Osteocyte (in vitro differentiated cells): ENCODE results near the gene SAMD3. TPM values are rescaled to one million over a fixed set of nuclear protein-coding genes. Genes with fewer than 3 reads are reported as not detected.

Source experiments
- DNase-seq: peaks from one replicate; pipeline ENCODE4 v3.0.0; 2021; ENCODE audit warnings: mixed read lengths; ENCODE audit not compliant: unreplicated experiment; ENCODE audit errors: extremely low spot score
- H3K27ac Mint-ChIP-seq: one replicate; pipeline ENCODE4 v1.8.0; 2021; ENCODE audit warnings: mild to moderate bottlenecking, mixed read lengths; ENCODE audit not compliant: unreplicated experiment
- H3K27me3 Mint-ChIP-seq: one replicate; pipeline ENCODE4 v1.8.0; 2021; ENCODE audit warnings: mixed read lengths; ENCODE audit not compliant: unreplicated experiment
- H3K36me3 Mint-ChIP-seq: one replicate; pipeline ENCODE4 v1.8.0; 2021; ENCODE audit warnings: mixed read lengths; ENCODE audit not compliant: unreplicated experiment
- H3K4me1 Mint-ChIP-seq: one replicate; pipeline ENCODE4 v1.8.0; 2021; ENCODE audit warnings: mixed read lengths; ENCODE audit not compliant: unreplicated experiment
- H3K4me3 Mint-ChIP-seq: one replicate; pipeline ENCODE4 v1.8.0; 2021; ENCODE audit warnings: mild to moderate bottlenecking, moderate library complexity, mixed read lengths; ENCODE audit not compliant: unreplicated experiment
- H3K9me3 Mint-ChIP-seq: one replicate; pipeline ENCODE4 v1.8.0; 2021; ENCODE audit warnings: mixed read lengths; ENCODE audit not compliant: unreplicated experiment
- CTCF ChIP-seq: fragments of 200-600 bp; sonication (generic); IDR thresholded peaks from 2 replicates; pipeline ENCODE4 v1.5.0; 2021; ENCODE audit warnings: antibody characterized with exemption, mild to moderate bottlenecking, moderate library complexity
- total RNA-seq: library from RNA; stranded (reverse); gene quantifications from 2 replicates; pipeline ENCODE4 v1.2.1, GENCODE V29; 2021

Gene SAMD3
- total RNA-seq, 1 donor from 2014 or later = 0.64 TPM

GRCh38 chr6:130189531-130190397 is 33.0 kb downstream of the SAMD3 start:
- Mint-ChIP-seq H3K9me3 (no peaks in the 10 kb centered on the region), H3K4me3 (no peak overlapping the region), H3K36me3 (no peaks in the 10 kb centered on the region), H3K27ac (no peak overlapping the region), H3K27me3 (no peaks in the 10 kb centered on the region), H3K4me1 (no peaks in the 10 kb centered on the region)
- no peak for TF ChIP-seq CTCF
- DNase-seq = no peak

- Mint-ChIP-seq H3K36me3 (no peaks in the 10 kb centered on the region), H3K9me3 (no peaks in the 10 kb centered on the region), H3K27ac (no peak overlapping the region), H3K4me1 (no peaks in the 10 kb centered on the region), H3K27me3 (no peaks in the 10 kb centered on the region), H3K4me3 (no peak overlapping the region)
- no peak for TF ChIP-seq CTCF
- no peak for DNase-seq
Observed at GRCh38 chr6:130188207-130188899, 34.4 kb downstream of the SAMD3 start.

GRCh38 chr6:130187335-130188206 is 35.2 kb downstream of the SAMD3 start:
- no peaks in the 10 kb centered on the region for H3K36me3 Mint-ChIP-seq
- H3K9me3 Mint-ChIP-seq = no peaks in the 10 kb centered on the region
- H3K4me3 Mint-ChIP-seq = no peak overlapping the region
- DNase-seq = no peak
- no peak for TF ChIP-seq CTCF
- H3K27me3 Mint-ChIP-seq = no peaks in the 10 kb centered on the region
- H3K4me1 Mint-ChIP-seq = no peaks in the 10 kb centered on the region
- no peak overlapping the region for H3K27ac Mint-ChIP-seq

GRCh38 chr6:130185658-130186057 is 37.1 kb downstream of the SAMD3 start:
- no peak overlapping the region for H3K4me3 Mint-ChIP-seq
- H3K4me1 Mint-ChIP-seq = no peaks in the 10 kb centered on the region
- H3K27me3 Mint-ChIP-seq = no peaks in the 10 kb centered on the region
- no peak overlapping the region for H3K27ac Mint-ChIP-seq
- H3K9me3 Mint-ChIP-seq = no peaks in the 10 kb centered on the region
- TF ChIP-seq CTCF = no peak
- no peak for DNase-seq
- no peaks in the 10 kb centered on the region for H3K36me3 Mint-ChIP-seq
